H1 (cell line): Measurements from ENCODE around the gene AFF2.

ENCODE experiments used
- CHD1 ChIP-seq: IDR thresholded peaks from 2 replicates; pipeline ENCODE4 v1.6.1; 2012; ENCODE audit warnings: low read depth, low read length, improper control_type of control experiment
- EP300 ChIP-seq, 2 experiments: IDR thresholded peaks; 1 replicate in 1 of 2; 2 replicates in 1 of 2; pipeline ENCODE4 v1.6.1; 2011 to 2012; ENCODE audit warnings: low read depth in 2 of 2, low read length in 2 of 2, mild to moderate bottlenecking in 2 of 2, borderline replicate concordance in 1 of 2, inconsistent platforms in 1 of 2, moderate library complexity in 1 of 2
- EZH2 ChIP-seq: fragments of 200-600 bp; sonication (generic); IDR thresholded peaks from 2 replicates; pipeline ENCODE4 v1.7.1; 2012; ENCODE audit warnings: low read depth, mild to moderate bottlenecking, moderate library complexity, low read length, inconsistent platforms; ENCODE audit not compliant: severe bottlenecking
- JUN ChIP-seq: IDR thresholded peaks from 2 replicates; pipeline ENCODE4 v1.6.1; 2011; ENCODE audit warnings: low read depth, mild to moderate bottlenecking, improper control_type of control experiment, low read length
- POLR2A ChIP-seq, 2 experiments: IDR thresholded peaks; 1 replicate in 1 of 2; 2 replicates in 1 of 2; pipeline ENCODE4 v1.6.1; 2011; ENCODE audit warnings: low read depth in 2 of 2, low read length in 2 of 2, mild to moderate bottlenecking in 2 of 2; ENCODE audit errors: control extremely low read depth in 1 of 2
- TF ChIP-seq, protein P1 (sequence below), 3 experiments: IDR thresholded peaks; 1 replicate in 2 of 3; 2 replicates in 1 of 3; pipeline versions ENCODE4 v1.5.1 to v1.6.1; 2011; ENCODE audit warnings: low read length in 3 of 3, mild to moderate bottlenecking in 3 of 3, inconsistent platforms in 2 of 3, low read depth in 1 of 3, moderate library complexity in 1 of 3; ENCODE audit not compliant: insufficient read depth in 1 of 3; ENCODE audit errors: control extremely low read depth in 1 of 3

DNA sequence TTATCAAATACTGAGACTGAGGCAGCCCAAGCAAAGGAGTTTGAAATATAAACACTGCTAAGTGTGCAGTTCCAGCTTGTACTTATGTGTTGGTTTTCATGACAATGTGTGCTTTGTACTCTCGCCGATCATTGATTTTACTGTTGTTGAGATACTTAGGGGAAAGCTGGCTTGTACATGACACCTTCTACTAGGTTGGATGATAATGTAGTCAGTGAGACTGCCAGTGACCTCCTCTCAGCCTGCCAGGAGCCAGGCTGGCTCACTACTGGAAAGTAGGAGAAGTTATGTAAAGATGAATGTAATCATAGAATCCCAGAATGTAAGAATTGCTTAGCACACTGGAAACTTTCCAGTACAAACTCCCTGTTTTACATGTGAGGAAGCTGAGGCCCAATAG lies 132.0 kb downstream of the AFF2 start:
- no peak for TF ChIP-seq POLR2A (IDR thresholded peaks at IDR 0.05; ENCODE audit: control extremely low read depth in 1 of 2, low read depth in 2 of 2, low read length in 2 of 2)
- TF ChIP-seq CHD1: no peak
- TF ChIP-seq, protein P1, sequence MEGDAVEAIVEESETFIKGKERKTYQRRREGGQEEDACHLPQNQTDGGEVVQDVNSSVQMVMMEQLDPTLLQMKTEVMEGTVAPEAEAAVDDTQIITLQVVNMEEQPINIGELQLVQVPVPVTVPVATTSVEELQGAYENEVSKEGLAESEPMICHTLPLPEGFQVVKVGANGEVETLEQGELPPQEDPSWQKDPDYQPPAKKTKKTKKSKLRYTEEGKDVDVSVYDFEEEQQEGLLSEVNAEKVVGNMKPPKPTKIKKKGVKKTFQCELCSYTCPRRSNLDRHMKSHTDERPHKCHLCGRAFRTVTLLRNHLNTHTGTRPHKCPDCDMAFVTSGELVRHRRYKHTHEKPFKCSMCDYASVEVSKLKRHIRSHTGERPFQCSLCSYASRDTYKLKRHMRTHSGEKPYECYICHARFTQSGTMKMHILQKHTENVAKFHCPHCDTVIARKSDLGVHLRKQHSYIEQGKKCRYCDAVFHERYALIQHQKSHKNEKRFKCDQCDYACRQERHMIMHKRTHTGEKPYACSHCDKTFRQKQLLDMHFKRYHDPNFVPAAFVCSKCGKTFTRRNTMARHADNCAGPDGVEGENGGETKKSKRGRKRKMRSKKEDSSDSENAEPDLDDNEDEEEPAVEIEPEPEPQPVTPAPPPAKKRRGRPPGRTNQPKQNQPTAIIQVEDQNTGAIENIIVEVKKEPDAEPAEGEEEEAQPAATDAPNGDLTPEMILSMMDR (IDR thresholded peaks at IDR 0.05; ENCODE audit: control extremely low read depth in 1 of 3, insufficient read depth in 1 of 3, low read depth in 1 of 3, low read length in 3 of 3): no peak
- TF ChIP-seq JUN: no peak
- no peak for TF ChIP-seq EP300 (IDR thresholded peaks at IDR 0.05; ENCODE audit: borderline replicate concordance in 1 of 2, low read depth in 2 of 2, low read length in 2 of 2)
- TF ChIP-seq EZH2: no peak
